Pancreas (tissue), 10 donors: ENCODE results near the gene MRPS33. TPM values are rescaled to one million over a fixed set of nuclear protein-coding genes. Genes with fewer than 3 reads are reported as not detected.
A peak's percentile ranks its signal among the peaks of the same experiment; 100 is the strongest.

Experiments used
- ATAC-seq, 4 donors: fragments of 200-7000 bp; cut with Tn5 transposase; one replicate each; pipeline versions ENCODE4 v1.8.0 to v1.9.1; 2020; ENCODE audit warnings: mild to moderate bottlenecking in 4 of 4, moderate library complexity in 4 of 4
- DNase-seq, 6 donors: peaks; one replicate each; pipeline ENCODE4 v3.0.0-alpha.2; 2020
- FAIRE-seq: peaks from 2 replicates; lab custom pipeline; 2012; peaks lifted over from hg19 to GRCh38; lab: Jason Lieb, UNC
- H3K27ac ChIP-seq, 4 donors: fragments of 200-600 bp; sonication (generic); 1 replicate in 3 of 4; 2 replicates in 1 of 4; pipeline versions ENCODE4 v1.5.0 to v1.8.0; 2020
- H3K27me3 ChIP-seq, 4 donors: fragments of 200-600 bp; one replicate each; pipeline ENCODE4 v1.8.0; 2021
- H3K36me3 ChIP-seq, 3 donors: fragments of 200-600 bp; sonication (generic) in 1 of 3; one replicate each; pipeline versions ENCODE4 v1.5.0 to v1.8.0; 2020 to 2021
- H3K4me1 ChIP-seq, 3 donors: fragments of 200-600 bp; one replicate each; pipeline ENCODE4 v1.8.0; 2021
- H3K4me3 ChIP-seq, 4 donors: fragments of 200-600 bp; sonication (generic) in 2 of 4; one replicate each; pipeline versions ENCODE4 v1.5.0 to v1.8.0; 2020 to 2021
- H3K9me3 ChIP-seq, 4 donors: fragments of 200-600 bp; one replicate each; pipeline ENCODE4 v1.8.0; 2021
- CTCF ChIP-seq, 4 donors: fragments of 200-600 bp; sonication (generic) in 3 of 4; IDR thresholded peaks; one replicate each; pipeline versions ENCODE4 v1.5.0 to v1.8.0; 2021; ENCODE audit warnings: antibody characterized with exemption in 4 of 4
- WGBS, 2 donors: extraction: QIAGEN DNeasy Blood & Tissue Kit; methylation state at CpG; one replicate each; pipeline ENCODE4 v1.1.7; 2013; 5-methylcytosine and 5-hydroxymethylcytosine counted together
- intact Hi-C, 3 donors: fragments of 100-400 bp; cut with DNase I; formaldehyde crosslinking; loops; one replicate each; pipeline versions ENCODE4 v1.11.1 to v1.14.2; 2022
- polyA plus RNA-seq, 2 donors: library from polyadenylated mRNA; stranded (reverse); fragments of 200-250 nt; gene quantifications; one replicate each; pipeline ENCODE4 v1.2.3, GENCODE V29; 2013
- total RNA-seq, 6 donors: library from RNA; stranded (reverse); fragmentation: NEBNext Ultra II Directional in 4 of 6; extraction: Animal tissue kit (Norgen Biotek cat#: 25700) in 4 of 6; gene quantifications; one replicate each; pipeline versions ENCODE4 v1.2.1 to v1.2.4, GENCODE V29; 2021 to 2023
- donor health status: healthy with polysubstance abuse.
- donor health status: DM: no; HTN: no; CAD: no; lungs with moderate emphysema.
- donor health status: DM: no; HTN: no; CAD: no.
- donor health status: control.
- donor health status: control.
- donor health status: Bipolar disorder and iron deficiency.
- donor health status: DM: yes; HTN: yes; CAD: no.
- donor health status: DM: no; HTN: no; CAD: no.
- donor health status: DM: no; HTN: no; CAD: no.
- donor health status: DM: yes; HTN: yes; CAD: no.

MRPS33 gene
- total and polyA plus RNA-seq, 8 donors: 19.6 to 44.9 (median 28.3) TPM

GRCh38 chr7:141001546-141001945, 13.2 kb downstream of the MRPS33 start:
- Histone ChIP-seq H3K36me3 (peaks cover 0 to 4% (median 3%) of the 10 kb centered on the region in 3 donors), H3K27me3 (no peaks in the 10 kb centered on the region), H3K4me3 (no peak overlapping the region), H3K4me1 (peaks cover 7 to 20% (median 10%) of the 10 kb centered on the region in 3 donors), H3K27ac (no peak overlapping the region), H3K9me3 (no peaks in the 10 kb centered on the region)
- DNase-seq: no peak
- intact Hi-C loops: no loop called here
- peak in 3 of 4 donors; percentile 25 to 69 (median 55) for ATAC-seq
- 3 to 17% methylated on average over 1 of the region's 1 CpG for WGBS, 2 donors
- no peak for FAIRE-seq
- no peak for TF ChIP-seq CTCF (IDR thresholded peaks at IDR 0.05)

- H3K27ac ChIP-seq: no peak overlapping the region
- intact Hi-C loops: no loop called here
- H3K36me3 ChIP-seq: peaks cover 0 to 3% (median 0%) of the 10 kb centered on the region in 3 donors
- H3K4me1 ChIP-seq: peaks cover 7 to 20% (median 10%) of the 10 kb centered on the region in 3 donors
- no peaks in the 10 kb centered on the region for H3K9me3 ChIP-seq
- H3K4me3 ChIP-seq: no peak overlapping the region
- H3K27me3 ChIP-seq: no peaks in the 10 kb centered on the region
- TF ChIP-seq CTCF (IDR thresholded peaks at IDR 0.05): no peak
- WGBS, 2 donors: 96 to 99% methylated on average over 3 of the region's 3 CpGs
- no peak for DNase-seq
- no peak for ATAC-seq
- FAIRE-seq: no peak
Measured at GRCh38 chr7:141001122-141001521, 13.6 kb downstream of the MRPS33 start.

- H3K36me3 ChIP-seq: no peaks in the 10 kb centered on the region
- peaks cover 7 to 20% (median 10%) of the 10 kb centered on the region in 3 donors for H3K4me1 ChIP-seq
- H3K9me3 ChIP-seq: no peaks in the 10 kb centered on the region
- DNase-seq (no peak), ATAC-seq (no peak), FAIRE-seq (no peak)
- intact Hi-C loops: no loop called here
- no peak overlapping the region for H3K27ac ChIP-seq
- H3K4me3 ChIP-seq: no peak overlapping the region
- 83 to 86% methylated on average over 2 of the region's 2 CpGs for WGBS, 2 donors
- H3K27me3 ChIP-seq: no peaks in the 10 kb centered on the region
- TF ChIP-seq CTCF (IDR thresholded peaks at IDR 0.05): no peak
Measured at GRCh38 chr7:140998715-140999114, 16.0 kb downstream of the MRPS33 start.

- Histone ChIP-seq H3K4me1 (peaks cover 13% of the 10 kb centered on the region in 3 donors), H3K36me3 (no peaks in the 10 kb centered on the region), H3K4me3 (no peak overlapping the region), H3K9me3 (no peaks in the 10 kb centered on the region), H3K27ac (no peak overlapping the region), H3K27me3 (no peaks in the 10 kb centered on the region)
- ATAC-seq: no peak
- intact Hi-C loops: no loop called here
- WGBS, 2 donors: 81 to 82% methylated on average over 3 of the region's 3 CpGs
- TF ChIP-seq CTCF (IDR thresholded peaks at IDR 0.05): no peak
- no peak for FAIRE-seq
- DNase-seq: no peak
Measured at GRCh38 chr7:140992422-140992821, 22.3 kb downstream of the MRPS33 start.

- no peaks in the 10 kb centered on the region for H3K36me3 ChIP-seq
- no peak overlapping the region for H3K4me3 ChIP-seq
- DNase-seq (no peak), ATAC-seq (peak in 3 of 4 donors; percentile 34 to 53 (median 48)), FAIRE-seq (no peak)
- no peak for TF ChIP-seq CTCF (IDR thresholded peaks at IDR 0.05)
- H3K27me3 ChIP-seq: no peaks in the 10 kb centered on the region
- H3K9me3 ChIP-seq: no peaks in the 10 kb centered on the region
- peaks cover 13% of the 10 kb centered on the region in 3 donors for H3K4me1 ChIP-seq
- intact Hi-C loops: no loop called here
- H3K27ac ChIP-seq: no peak overlapping the region
- WGBS, 2 donors: 89 to 93% methylated on average over 4 of the region's 4 CpGs
Measured at GRCh38 chr7:140990193-140990962, 24.4 kb downstream of the MRPS33 start.
